NOMO-1 (cell line): ENCODE measurements around the gene KNG1.
"Not testable (repeated sequence)": the region's sequence is repeated elsewhere in the genome, so short reads cannot be mapped to it uniquely, and the experiment has no call there.

ENCODE experiments used
- DNase-seq, 2 experiments: peaks; one replicate each; lab custom pipeline; 2025; ENCODE audit not compliant: unreplicated experiment in 2 of 2; lab: John Stamatoyannopoulos, UW

Gene KNG1

DNA sequence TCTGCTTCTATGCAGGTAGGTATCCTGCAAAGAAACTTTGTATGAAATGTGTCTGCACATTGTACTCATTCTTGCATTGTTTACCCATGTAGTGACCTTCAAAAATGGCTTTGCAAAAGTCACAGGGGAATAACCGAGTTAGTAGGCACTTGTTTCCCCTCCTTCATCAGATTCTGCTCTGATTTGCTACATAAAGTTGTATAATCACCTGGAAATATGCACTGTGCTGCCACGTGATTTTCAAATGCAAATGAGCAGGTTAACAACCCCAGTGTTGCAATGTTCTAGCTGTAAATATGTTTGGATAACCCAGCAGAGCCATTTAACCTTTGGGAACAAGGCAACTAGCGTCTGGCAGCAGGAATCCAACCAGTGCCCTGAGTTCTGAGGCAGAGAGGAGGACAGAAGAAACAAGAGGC, at the start of gene KNG1:
KNG1 (plus strand) TSS at position 321 of the 419 bp plus-strand sequence. CDS start 184 bp downstream, outside the sequence.
- DNase-seq = no peak

DNA sequence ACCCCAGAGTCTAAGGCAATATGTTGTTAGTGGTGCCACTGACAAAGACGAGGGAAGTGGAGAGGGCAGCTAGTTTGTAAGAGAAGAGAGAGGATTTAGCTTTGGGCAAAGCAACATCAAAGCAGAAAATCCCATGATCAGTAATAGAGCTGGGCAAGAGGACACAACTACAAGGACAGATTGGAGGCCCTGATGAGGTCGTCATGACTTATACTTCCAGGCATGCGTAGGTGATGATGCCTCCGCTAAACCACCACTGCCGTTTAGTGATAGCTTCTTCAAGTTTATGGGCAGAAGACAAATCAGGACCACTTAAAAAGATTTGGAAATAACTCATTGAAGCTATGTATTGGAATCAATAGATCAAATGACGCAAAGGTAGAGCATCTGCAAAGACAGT, 48.7 kb upstream of the KNG1 start:
- DNase-seq = no peak

DNA sequence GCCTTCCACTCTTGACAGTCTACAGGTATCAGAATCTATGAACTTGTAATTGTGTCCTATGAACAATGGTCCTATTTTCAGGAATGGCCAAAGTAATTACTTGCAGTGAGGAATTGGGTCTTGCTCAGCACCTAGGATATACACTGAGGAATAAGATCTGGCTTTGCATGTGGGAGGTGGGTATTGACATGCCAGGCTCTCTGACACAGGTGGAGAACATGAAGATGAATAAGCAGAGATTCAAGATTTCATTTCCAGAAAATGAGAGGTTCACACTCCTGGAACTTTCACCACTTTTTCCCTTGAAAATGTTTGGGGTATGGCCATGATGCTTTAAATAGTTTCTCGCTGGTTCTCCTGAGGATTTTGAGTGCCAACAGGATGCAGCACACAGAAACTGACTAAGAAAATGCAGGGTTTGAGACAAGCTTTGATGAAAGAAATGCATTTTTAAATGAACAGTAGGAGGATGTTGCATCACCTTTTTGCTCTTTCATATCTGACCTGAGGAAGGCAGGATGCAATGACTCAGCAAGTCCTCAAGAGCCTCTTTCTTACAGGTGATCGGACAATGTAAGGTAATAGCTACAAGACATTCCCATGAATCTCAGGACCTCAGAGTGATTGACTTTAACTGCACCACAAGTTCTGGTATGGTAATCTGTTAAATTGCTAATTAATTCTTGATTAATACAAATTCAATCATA, 47.6 kb upstream of the KNG1 start:
- no peak for DNase-seq

DNA sequence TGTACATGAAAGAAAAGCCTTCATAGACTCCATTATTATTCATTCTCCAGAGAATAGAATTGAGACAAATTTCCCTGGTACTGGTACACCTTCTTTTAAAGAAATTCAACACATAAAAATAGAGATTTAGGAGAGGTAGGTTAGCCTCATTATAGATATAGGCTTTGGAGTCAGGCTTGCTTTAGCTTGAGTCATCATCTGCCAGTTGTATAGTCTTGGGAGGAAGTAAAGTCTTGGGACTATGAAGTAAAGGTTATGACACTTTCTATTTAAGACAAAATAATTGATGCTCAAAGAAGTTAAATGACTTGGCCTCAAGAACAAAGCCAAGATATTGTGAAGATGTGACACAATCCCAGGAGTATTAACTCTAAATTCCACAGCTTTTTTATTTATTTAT, 47.0 kb upstream of the KNG1 start:
- DNase-seq = peak in 1 of 2 experiments; percentile 27

DNA sequence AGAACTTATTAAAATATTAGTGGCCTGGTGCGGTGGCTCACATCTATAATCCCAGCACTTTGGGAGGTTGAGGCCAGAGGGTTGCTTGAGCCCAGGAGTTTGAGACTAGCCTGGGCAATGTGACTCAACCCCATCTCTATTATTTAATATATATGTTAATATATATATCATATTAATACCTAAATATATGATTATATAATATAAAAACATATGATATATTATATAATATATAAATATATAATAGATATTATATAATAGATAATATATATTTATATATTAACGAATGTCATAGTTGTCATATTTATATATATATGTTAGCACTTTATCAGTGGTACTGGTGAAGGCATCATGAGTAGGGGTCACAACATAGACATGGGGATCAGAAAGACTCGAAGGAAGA, 46.1 kb upstream of the KNG1 start:
- DNase-seq = no peak

DNA sequence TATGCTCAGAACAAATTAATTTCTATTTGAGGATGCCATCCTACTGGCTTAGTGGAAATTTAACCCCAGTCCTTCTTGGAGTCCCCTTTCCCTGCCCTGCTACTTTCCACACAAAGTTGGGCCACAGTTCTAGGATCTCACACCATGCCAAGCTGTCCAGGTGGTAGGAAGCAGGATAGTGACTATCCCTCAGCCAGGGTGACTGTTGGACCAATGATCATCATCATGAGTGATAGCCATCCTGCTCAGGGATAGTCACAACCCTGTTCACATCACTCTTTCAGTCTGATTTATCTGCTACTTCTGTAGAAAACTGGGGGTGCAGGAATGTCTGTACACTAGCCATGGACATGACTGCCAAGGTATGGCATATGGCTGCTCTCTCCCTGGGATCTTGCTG, 38.6 kb upstream of the KNG1 start:
- no peak for DNase-seq

DNA sequence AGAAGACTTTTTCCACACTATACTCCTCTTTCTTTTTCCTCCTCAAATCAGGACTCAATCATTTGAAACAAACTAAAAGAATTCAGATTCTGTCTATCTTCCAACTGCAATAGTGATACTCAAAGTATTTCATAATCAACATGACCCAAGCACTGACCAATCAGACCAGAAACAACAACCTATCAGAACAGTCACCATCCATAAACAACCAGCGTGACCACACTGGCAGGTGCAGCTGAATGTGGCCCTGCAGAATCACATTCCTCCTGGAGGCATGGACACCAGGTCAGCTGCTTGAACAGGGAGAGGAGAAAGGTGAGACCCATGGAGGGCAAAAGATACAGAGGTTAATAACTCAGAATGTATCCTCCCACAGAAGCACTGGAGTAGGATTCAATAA, 38.0 kb upstream of the KNG1 start:
- DNase-seq = no peak

DNA sequence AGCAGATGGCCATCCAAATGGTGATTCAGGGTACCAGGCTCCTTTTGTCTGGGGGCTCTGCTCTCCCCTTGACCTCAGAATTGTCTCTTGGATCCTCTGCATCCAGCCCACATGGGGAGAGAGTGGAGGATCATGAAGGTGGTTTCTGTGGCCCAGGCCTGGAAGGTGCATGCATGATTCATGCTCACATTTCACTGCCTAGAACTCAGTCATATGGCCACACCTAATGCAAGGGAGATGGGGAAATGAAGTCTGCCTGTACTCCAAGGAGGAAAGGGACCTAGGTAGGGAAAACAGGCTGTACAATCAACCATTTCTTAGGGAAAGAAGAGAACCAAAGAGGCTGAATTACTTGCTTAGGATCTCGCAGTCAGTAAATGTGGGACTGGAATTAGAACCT, 36.3 kb upstream of the KNG1 start:
- no peak for DNase-seq

DNA sequence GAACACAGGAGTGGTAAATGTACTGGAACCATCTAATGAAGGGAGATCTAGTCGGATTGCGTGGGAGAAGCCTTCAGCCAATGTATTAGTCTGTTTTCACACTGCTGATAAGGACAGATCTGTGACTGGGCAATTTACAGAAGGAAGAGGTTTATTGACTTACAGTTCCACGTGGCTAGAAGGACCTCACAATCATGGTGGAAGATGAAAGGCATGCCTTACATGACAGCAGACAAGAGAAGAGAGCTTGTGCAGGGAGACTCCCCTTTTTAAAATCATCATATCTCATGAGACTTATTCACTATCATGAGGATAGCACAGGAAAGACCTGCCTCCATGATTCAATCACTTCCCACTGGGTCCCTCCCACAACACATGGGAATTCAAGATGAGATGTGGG, 34.3 kb upstream of the KNG1 start:
- no peak for DNase-seq

DNA sequence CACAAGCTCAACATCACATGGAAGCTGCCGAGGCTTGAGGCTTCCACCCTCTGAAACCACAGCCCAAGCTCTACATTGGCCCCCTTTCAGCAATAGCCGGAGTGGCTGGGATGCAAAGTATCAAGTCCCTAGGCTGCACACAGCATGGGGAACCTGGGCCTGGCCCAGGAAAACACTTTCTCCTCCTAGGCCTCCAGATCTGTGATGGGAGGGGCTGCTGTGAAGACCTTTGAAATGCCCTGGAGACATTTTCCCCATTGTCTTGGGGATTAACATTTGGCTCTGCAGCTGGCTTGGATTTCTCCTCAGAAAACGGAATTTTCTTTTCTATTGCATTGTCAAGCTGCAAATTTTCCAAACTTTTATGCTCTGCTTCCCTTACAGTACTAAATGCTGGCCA, 33.2 kb upstream of the KNG1 start:
- DNase-seq = no peak

DNA sequence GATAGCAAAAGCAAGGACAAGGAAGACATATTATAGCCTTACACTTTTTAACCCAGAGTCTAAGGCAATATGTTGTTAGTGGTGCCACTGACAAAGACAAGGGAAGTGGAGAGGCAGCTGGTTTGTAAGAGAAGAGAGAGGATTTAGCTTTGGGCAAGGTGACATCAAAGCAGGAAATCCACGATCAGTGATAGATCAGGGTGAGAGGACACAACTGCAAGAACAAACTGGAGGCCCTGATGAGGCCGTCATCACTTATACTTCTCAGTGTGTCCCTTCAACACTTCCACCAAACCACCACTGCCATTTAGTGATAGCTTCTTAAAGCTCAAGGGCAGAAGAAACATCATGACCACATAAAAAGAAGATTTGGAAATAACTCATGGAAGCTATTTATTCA, 30.7 kb upstream of the KNG1 start:
- not testable (repeated sequence) for DNase-seq

DNA sequence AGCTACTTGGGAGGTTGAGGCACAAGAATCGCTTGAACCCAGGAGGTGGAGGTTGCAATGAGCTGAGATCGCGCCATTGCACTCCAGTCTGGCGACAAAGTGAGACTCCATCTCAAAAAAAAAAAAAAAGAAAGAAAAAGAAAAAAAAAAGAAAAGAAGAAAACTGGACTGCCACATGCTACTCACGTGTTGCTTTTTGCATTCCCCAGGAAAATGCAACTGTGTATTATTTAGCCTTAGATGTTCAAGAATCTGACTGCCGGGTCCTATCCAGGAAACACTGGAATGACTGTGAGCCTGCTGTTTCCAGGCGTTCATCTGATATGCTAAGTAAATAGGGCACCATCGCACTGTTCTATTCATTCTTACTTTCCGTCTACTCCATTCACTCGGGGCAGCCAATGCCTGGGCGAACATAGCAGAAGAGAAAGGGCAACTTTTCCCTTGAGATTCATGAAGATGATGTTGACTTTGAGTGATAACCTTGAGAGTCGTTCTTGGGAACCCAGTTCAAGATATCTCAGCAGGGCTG, 30.0 kb upstream of the KNG1 start:
- DNase-seq = no peak

DNA sequence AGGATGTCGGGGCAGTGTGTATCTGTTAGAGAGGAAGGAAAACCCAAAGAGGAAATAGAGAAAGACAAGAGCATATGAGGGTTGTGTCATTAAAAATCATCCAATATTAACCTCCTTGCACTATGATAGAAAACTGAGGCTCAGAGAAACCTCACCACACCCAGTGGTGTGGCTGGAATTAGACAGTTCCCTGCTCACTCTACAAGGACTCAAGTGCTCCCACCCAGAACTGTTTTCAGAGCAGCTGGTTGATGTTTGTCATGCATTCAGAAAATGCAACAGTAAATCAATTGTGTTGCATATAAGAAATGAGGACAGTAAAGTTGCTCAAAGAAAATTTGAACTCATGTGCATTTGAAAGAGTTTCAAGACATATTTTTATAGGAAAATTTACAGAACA, 26.9 kb upstream of the KNG1 start:
- not testable (repeated sequence) for DNase-seq

DNA sequence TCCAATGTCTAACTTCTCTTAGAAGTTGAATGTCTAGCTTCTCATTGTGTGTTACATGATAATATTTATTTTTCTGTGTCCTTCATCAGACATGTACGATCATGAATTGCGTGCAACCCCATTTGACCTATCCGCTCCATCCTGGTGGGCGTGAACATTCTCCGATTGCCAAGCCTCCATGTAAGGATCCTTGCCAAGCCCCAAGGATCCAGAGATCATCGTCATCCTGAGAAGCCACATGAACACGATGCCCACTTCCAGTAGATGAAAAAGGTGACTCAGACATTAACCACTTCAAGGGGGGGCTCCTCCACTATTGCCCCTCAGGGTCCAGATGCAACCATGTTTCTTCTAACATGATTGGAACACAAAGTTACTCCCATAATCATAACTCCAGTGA, 25.5 kb upstream of the KNG1 start:
- DNase-seq = no peak

DNA sequence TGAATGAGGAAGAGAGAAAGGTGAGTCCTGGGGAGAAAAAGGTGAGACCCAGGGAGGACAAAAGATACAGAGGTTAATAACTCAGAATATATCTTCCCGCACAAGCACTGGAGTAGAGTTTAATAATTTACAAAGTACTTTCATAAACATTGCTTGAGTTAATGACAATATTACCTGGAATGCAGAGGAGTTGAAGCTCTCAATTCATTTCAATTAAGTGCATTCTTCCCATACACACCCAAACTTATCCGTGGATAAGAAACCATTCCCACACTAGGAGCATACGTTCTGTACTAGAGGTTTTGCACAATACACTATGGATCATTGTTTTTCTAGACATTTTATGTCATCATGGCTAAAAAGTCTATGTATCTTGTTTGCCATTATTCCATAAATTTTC, 23.3 kb upstream of the KNG1 start:
- no peak for DNase-seq

DNA sequence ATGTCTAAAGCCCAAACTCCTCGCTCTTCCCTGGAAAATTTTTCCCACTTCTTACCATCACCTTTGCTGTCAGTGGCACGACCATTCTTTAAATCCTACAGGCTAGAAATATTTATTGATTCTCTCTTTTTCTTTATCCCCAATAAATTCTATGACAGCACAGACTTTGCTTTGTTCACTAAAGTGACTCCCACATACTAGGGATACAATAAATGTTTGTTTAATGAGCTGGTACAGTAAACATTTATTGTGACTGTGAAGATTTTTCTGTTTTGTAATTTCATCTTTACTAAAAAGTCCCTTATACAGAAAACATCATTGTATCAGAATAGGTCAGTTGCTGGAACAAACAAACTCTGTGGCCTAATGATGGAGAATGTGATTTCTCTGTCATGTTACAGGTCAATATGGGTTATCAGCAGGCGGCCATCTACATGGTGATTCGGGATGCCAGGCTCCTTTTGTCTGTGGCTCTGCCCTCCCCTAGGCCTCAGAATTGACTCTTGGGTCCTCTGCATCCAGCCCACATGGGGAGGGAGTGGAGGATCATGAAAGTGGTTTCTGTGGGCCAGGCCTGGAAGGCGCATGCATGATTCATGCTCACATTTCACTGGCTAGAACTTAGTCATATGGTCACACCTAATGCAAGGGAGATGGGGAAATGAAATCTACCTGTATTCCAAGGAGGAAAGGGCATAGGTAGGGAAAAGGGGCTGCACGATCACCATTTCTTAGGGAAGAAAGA, 22.7 kb upstream of the KNG1 start:
- no peak for DNase-seq

DNA sequence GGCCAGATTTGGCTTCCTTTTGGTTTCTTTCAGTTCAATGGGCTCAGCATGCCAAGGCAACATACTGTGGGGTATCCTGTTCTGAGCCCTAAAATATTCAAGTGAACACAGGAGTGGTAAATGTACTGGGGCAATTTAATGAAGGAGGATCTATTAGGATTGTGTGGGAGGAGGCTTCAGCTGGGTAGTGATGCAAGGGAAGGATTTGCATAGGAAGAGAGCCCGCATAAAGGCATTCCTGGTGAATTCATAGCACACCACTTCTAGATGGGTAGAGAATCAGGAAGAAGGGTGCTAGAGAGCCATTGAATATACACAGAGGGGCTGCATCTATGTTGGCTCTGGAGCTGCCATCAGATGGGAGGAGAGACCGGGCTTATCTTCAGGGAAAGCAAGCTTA, 20.6 kb upstream of the KNG1 start:
- DNase-seq = no peak

DNA sequence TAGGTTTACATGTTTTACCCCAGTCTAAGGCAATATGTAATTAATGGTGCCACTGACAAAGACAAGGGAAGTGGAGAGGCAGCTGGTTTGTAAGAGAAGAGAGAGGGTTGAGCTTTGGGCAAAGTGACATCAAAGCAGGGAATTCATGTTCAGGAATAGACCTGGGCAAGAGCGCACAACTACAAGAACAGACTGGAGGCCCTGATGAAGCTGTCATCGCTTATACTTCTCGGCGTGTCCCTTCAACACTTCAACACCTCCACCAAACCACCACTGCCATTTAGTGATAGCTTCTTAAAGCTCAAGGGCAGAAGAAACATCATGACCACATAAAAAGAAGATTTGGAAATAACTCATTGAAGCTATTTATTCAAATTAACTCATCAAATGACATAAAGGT, 19.6 kb upstream of the KNG1 start:
- no peak for DNase-seq

DNA sequence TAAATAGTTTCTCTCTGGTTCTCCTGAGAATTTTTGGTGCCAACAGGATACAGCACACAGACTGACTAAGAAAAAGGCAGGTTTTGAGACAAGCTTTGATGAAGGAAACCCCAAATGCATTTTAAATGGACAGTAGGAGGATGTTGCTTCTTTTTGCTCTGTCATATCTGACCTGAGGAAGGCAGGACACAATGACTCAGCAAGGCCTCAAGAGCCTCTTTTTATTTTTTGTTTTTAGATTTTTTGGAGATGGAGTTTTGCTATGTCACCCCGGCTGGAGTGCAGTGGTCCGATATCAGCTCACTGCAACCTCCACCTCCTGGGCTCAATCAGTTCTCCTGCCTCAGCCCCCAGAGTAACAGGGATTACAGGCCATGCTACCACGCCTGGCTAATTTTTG, 16.9 kb upstream of the KNG1 start:
- DNase-seq = no peak

DNA sequence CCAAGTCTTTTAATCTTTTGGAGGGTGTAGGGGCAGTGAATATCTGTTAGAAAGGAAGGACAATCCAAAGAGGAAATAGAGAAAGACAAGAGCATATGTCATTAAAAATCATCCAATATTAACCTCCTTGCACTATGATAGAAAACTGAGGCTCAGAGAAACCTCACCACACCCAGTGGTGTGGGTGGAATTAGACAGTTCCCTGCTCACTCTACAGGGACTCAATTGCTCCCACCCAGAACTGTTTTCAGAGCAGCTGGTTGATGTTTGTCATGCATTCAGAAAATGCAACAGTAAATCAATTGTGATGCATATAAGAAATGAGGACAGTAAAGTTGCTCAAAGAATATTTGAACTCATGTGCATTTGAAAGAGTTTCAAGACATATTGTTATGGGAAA, 14.7 kb upstream of the KNG1 start:
- not testable (repeated sequence) for DNase-seq

DNA sequence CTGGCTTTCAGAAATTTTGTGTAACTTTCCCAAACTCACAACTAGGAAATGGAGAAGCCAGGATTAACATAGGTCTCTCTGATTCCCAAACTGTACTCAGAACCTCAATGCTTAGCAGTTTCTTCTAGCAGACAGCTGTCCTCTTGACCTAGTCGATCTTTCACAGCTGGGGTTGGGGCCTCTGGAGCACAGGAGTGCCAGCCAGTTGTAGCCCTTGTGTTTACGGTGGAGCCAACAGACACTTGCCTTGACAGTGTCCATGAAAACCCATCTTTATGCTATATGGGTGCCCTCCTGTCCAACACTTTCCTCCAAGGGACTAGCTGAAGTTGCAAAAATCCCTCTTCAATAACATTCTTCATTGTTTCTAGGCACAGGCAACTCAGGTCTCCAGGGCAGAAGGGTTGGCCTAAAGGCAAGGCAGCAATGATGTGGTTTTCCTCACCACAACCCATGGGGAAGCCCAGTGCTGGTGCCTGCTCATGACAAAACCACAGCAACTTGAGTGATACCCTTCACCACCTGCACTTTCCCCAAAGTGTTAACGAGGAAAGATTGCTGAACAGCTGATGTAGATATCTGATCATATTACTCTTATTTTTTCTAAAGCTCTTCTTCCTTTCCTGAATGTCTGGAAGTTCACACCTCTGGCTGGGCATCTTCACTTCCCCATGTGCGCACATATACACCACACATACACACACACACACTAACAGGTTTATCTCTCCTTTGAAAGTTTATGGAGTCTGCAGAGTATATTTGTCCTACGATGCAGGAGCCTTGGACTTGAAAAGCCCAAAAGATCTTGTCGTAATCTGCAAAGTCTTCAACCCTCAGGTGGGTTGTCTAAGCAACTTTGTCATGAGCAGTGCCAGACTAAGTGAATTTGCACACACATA, 11.0 kb upstream of the KNG1 start:
- DNase-seq = no peak
